K562 (cell line): Measurements from ENCODE around the gene ZNF564. TPM values are rescaled to one million over a fixed set of nuclear protein-coding genes. Genes with fewer than 3 reads are reported as not detected.

ENCODE experiments used
- BRF2 ChIP-seq: IDR thresholded peaks from 3 replicates; pipeline ENCODE4 v1.6.1; 2011; ENCODE audit warnings: borderline replicate concordance, mild to moderate bottlenecking; ENCODE audit not compliant: insufficient read length, insufficient read depth
- CBX5 ChIP-seq: IDR thresholded peaks from 2 replicates; pipeline ENCODE4 v1.6.1; 2014; ENCODE audit warnings: low read depth, borderline replicate concordance
- CHD2 ChIP-seq: IDR thresholded peaks from 2 replicates; pipeline ENCODE4 v1.6.1; 2011; ENCODE audit warnings: low read depth, low read length
- CXXC5 ChIP-seq: fragments of 250-450 bp; sonication (Bioruptor Pico); IDR thresholded peaks from 2 replicates; pipeline ENCODE4 v1.8.0; 2022; ENCODE audit warnings: inconsistent platforms, mild to moderate bottlenecking, moderate library complexity
- ESRRA ChIP-seq: fragments of 450-650 bp; IDR thresholded peaks from 2 replicates; pipeline ENCODE4 v1.6.1; 2014; ENCODE audit warnings: low read depth, mild to moderate bottlenecking, moderate library complexity, borderline replicate concordance
- GABPA ChIP-seq: fragments of 200-800 bp; sonication (Bioruptor generic); conservative IDR thresholded peaks from 2 replicates; pipeline ENCODE4 v1.6.1; 2016; ENCODE audit warnings: low read depth, missing genetic modification characterization, missing compliant biosample characterization
- HDAC2 ChIP-seq: fragments of 450-650 bp; IDR thresholded peaks from 2 replicates; pipeline ENCODE4 v1.6.1; 2016; ENCODE audit warnings: mild to moderate bottlenecking
- JUN ChIP-seq, 2 experiments: sonication (generic) in 1 of 2; formaldehyde crosslinking in 1 of 2; IDR thresholded peaks; 2 replicates each; pipeline versions ENCODE4 v1.6.1 to v1.8.0; 2012 to 2022; ENCODE audit warnings: borderline replicate concordance in 2 of 2, mild to moderate bottlenecking in 2 of 2, improper control_type of control experiment in 1 of 2, low read depth in 1 of 2, low read length in 1 of 2, missing genetic modification reagents in 1 of 2
- KAT2B ChIP-seq: IDR thresholded peaks from one replicate; pipeline ENCODE4 v1.6.1; 2012; ENCODE audit warnings: low read depth, mild to moderate bottlenecking, control low read depth, inconsistent platforms, low read length, moderate library complexity
- KLF1 ChIP-seq: fragments of 450-650 bp; IDR thresholded peaks from 2 replicates; pipeline ENCODE4 v1.6.1; 2016; ENCODE audit warnings: missing genetic modification characterization, missing compliant biosample characterization
- L3MBTL2 ChIP-seq: fragments of 450-650 bp; IDR thresholded peaks from 2 replicates; pipeline ENCODE4 v1.6.1; 2016; ENCODE audit warnings: mild to moderate bottlenecking, moderate library complexity
- MTA3 ChIP-seq: fragments of 450-650 bp; formaldehyde crosslinking; IDR thresholded peaks from 2 replicates; pipeline ENCODE4 v1.6.1; 2017; ENCODE audit warnings: mild to moderate bottlenecking, borderline replicate concordance
- MXD1 ChIP-seq: fragments of 250-450 bp; sonication (Bioruptor Pico); IDR thresholded peaks from 2 replicates; pipeline ENCODE4 v1.8.0; 2021; ENCODE audit warnings: borderline replicate concordance, mild to moderate bottlenecking, moderate library complexity; ENCODE audit not compliant: poor library complexity, severe bottlenecking
- NONO ChIP-seq, 2 experiments: fragments of 200-400 bp in 1 of 2; fragments of 450-650 bp in 1 of 2; formaldehyde crosslinking in 1 of 2; IDR thresholded peaks; 2 replicates each; pipeline ENCODE4 v1.6.1; 2017; ENCODE audit warnings: low read depth in 2 of 2, mild to moderate bottlenecking in 2 of 2, moderate library complexity in 2 of 2, low read length in 1 of 2
- PATZ1 ChIP-seq: fragments of 250-450 bp; sonication (Bioruptor Pico); IDR thresholded peaks from 2 replicates; pipeline ENCODE4 v1.5.0; 2020; ENCODE audit warnings: mild to moderate bottlenecking, borderline replicate concordance
- PHF20 ChIP-seq: fragments of 450-650 bp; IDR thresholded peaks from 2 replicates; pipeline ENCODE4 v1.6.1; 2018; ENCODE audit not compliant: partially characterized antibody
- PTRF ChIP-seq: fragments of 450-650 bp; IDR thresholded peaks from 2 replicates; pipeline ENCODE4 v1.6.1; 2016; ENCODE audit warnings: mild to moderate bottlenecking, missing genetic modification characterization, missing compliant biosample characterization
- SNRNP70 ChIP-seq: fragments of 200-400 bp; formaldehyde crosslinking; optimal IDR thresholded peaks from 2 replicates; pipeline ENCODE3; 2017; ENCODE audit warnings: low read depth, low read length
- SOX6 ChIP-seq: fragments of 450-650 bp; IDR thresholded peaks from 2 replicates; pipeline ENCODE4 v1.6.1; 2014; ENCODE audit warnings: mild to moderate bottlenecking
- SRF ChIP-seq, 2 experiments: fragments of 250-450, 450-650 bp in 1 of 2; sonication (Bioruptor Pico) in 1 of 2; sonication (generic) in 1 of 2; formaldehyde crosslinking; IDR thresholded peaks; 2 replicates each; pipeline versions ENCODE4 v1.5.0 to v1.5.1; 2020 to 2022; ENCODE audit warnings: mild to moderate bottlenecking in 1 of 2, missing genetic modification reagents in 1 of 2
- ZNF140 ChIP-seq: fragments of 250-450 bp; sonication (Bioruptor Pico); IDR thresholded peaks from 2 replicates; pipeline ENCODE4 v1.8.0; 2021; ENCODE audit warnings: moderate library complexity, mild to moderate bottlenecking, inconsistent platforms
- ZNF354B ChIP-seq: fragments of 250-450 bp; sonication (Bioruptor Pico); IDR thresholded peaks from 2 replicates; pipeline ENCODE4 v1.4.0; 2020
- ZNF655 ChIP-seq: fragments of 250-450 bp; sonication (Bioruptor Pico); IDR thresholded peaks from 2 replicates; pipeline ENCODE4 v1.5.0; 2021
- polyA plus RNA-seq, 8 experiments: library from polyadenylated mRNA; depleted of rRNA in 4 of 8; stranded (reverse) in 5 of 8; unstranded in 3 of 8; fragments of >200 nt; fragmentation: Nextera tagmentation in 2 of 8; fragmentation: Illumina TruSeq in 1 of 8; extraction: Ambion mirVana in 2 of 8; extraction: Trizol in 1 of 8; gene quantifications; 2 replicates each; pipeline versions ENCODE4 v1.2.1 to v1.2.3, GENCODE V29; 2011 to 2014; ENCODE audit warnings: inconsistent platforms in 1 of 8, missing spikeins in 1 of 8
- total RNA-seq, 7 experiments: library from RNA; depleted of rRNA in 6 of 7; stranded (reverse); fragments of >200 nt in 6 of 7; fragmentation: Illumina TruSeq in 2 of 7; extraction: Trizol in 2 of 7; gene quantifications; 2 replicates each; pipeline versions ENCODE4 v1.2.1 to v1.2.3, GENCODE V29; 2011 to 2021; ENCODE audit warnings: low replicate concordance in 1 of 7

ZNF564 gene
- total and polyA plus RNA-seq, 9 of the 15 experiments (the other 6 are each of a cell fraction or from before 2014, with no cell fraction given): 1.4 to 8.1 (median 5.6) TPM

- TF ChIP-seq JUN (IDR thresholded peaks at IDR 0.05; ENCODE audit: borderline replicate concordance, low read depth, low read length): no peak
- TF ChIP-seq JUN (CRISPR knock-in tag; IDR thresholded peaks at IDR 0.05; ENCODE audit: borderline replicate concordance): no peak
- no peak for TF ChIP-seq PTRF (tag)
- TF ChIP-seq MTA3: no peak
- TF ChIP-seq SRF (CRISPR knock-in tag; IDR thresholded peaks at IDR 0.05): no peak
- 0 out of 2 replicates have a peak, but pooled peaks have one; percentile 23 for TF ChIP-seq L3MBTL2
- no peak for TF ChIP-seq KLF1
- TF ChIP-seq NONO (IDR thresholded peaks at IDR 0.05; ENCODE audit: low read depth in 2 of 2, low read length in 1 of 2): no peak
- no peak for TF ChIP-seq ZNF655 (CRISPR knock-in tag)
- TF ChIP-seq PATZ1: no peak
- 0 out of 2 replicates have a peak, but pooled peaks have one; percentile 34 for TF ChIP-seq CBX5
- TF ChIP-seq KAT2B: no peak
- peak; percentile 13; the same call in 1 of the 2 replicates for TF ChIP-seq ESRRA
- no peak for TF ChIP-seq GABPA (tag)
- TF ChIP-seq MXD1 (CRISPR knock-in tag): no peak
- TF ChIP-seq SNRNP70: no peak
- TF ChIP-seq HDAC2: no peak
- TF ChIP-seq CXXC5 (CRISPR knock-in tag): no peak
- TF ChIP-seq PHF20: no peak
- no peak for TF ChIP-seq ZNF140 (CRISPR knock-in tag)
- TF ChIP-seq SOX6: peak; percentile 61
- no peak for TF ChIP-seq ZNF354B (CRISPR knock-in tag)
- TF ChIP-seq CHD2: no peak
- no peak for TF ChIP-seq BRF2
Measured at GRCh38 chr19:12521996-12522395, 29.3 kb downstream of the ZNF564 start (continued).
